Left renal cortex interstitium (tissue), 4 donors: Measurements from ENCODE around the gene DCN. TPM values are rescaled to one million over a fixed set of nuclear protein-coding genes. Genes with fewer than 3 reads are reported as not detected.

ENCODE experiments used
- DNase-seq, 4 donors: peaks; one replicate each; pipeline ENCODE4 v3.0.0-alpha.2; 2013; ENCODE audit warnings: low read depth in 4 of 4, low spot score in 2 of 4, missing footprints in 1 of 4
- polyA plus RNA-seq, 4 donors: library from polyadenylated mRNA; unstranded; fragments of 120-200 nt; gene quantifications; one replicate each; pipeline ENCODE4 v1.2.1, GENCODE V29; 2013; ENCODE audit not compliant: insufficient read length in 4 of 4

The DCN gene
- polyA plus RNA-seq, 4 donors: 416 to 791 (median 526) TPM

- no peak for DNase-seq
These were observed 76.8 kb downstream of the DCN start for GRCh38 chr12:91105807-91106206.

- no peak for DNase-seq
These were observed 77.7 kb downstream of the DCN start for GRCh38 chr12:91104812-91105466.

GRCh38 chr12:91103624-91104023 lies 79.0 kb downstream of the DCN start:
- DNase-seq: no peak

- no peak for DNase-seq
These were observed 79.5 kb downstream of the DCN start for GRCh38 chr12:91103101-91103500.

- DNase-seq: no peak
These were observed 81.7 kb downstream of the DCN start for GRCh38 chr12:91100906-91101305.

GRCh38 chr12:91099836-91100235 lies 82.8 kb downstream of the DCN start:
- no peak for DNase-seq

GRCh38 chr12:91099341-91099740 lies 83.3 kb downstream of the DCN start:
- no peak for DNase-seq

- no peak for DNase-seq
These were observed 83.7 kb downstream of the DCN start for GRCh38 chr12:91098941-91099340.

GRCh38 chr12:91098461-91098860 lies 84.2 kb downstream of the DCN start:
- no peak for DNase-seq

GRCh38 chr12:91094957-91095356 lies 87.7 kb downstream of the DCN start:
- DNase-seq: no peak

- no peak for DNase-seq
These were observed 88.5 kb downstream of the DCN start for GRCh38 chr12:91094032-91094662.

GRCh38 chr12:91093341-91093740 lies 89.3 kb downstream of the DCN start:
- no peak for DNase-seq

- DNase-seq: no peak
These were observed 90.5 kb downstream of the DCN start for GRCh38 chr12:91091916-91092715.

Other genes with a start within 250 kb of the DCN start
- gene CCER1, start 227.6 kb downstream of the DCN start, polyA plus RNA-seq: not detected
- under 1 TPM in 1 of 4 donors, not detected in 3; 0.08 TPM for gene EPYC, start 177.8 kb downstream of the DCN start, polyA plus RNA-seq
- under 1 TPM in 2 of 4 donors, not detected in 2; 0.07 to 0.08 TPM for gene KERA, start 124.8 kb downstream of the DCN start, polyA plus RNA-seq
- gene LUM, start 71.3 kb downstream of the DCN start, polyA plus RNA-seq: 10 to 100 TPM; 34.2 to 87.5 (median 61.1) TPM